ENCODE results near the gene RNLS. TPM values are rescaled to one million over a fixed set of nuclear protein-coding genes. Genes with fewer than 3 reads are reported as not detected.

RNLS gene
- total RNA-seq, 1 experiment from 2014 or later, result not detected

GRCh38 chr10:88545359-88545758 lies 37.8 kb downstream of the RNLS start:
- Histone ChIP-seq H3K4me3 (replicated peaks in 1 of 2; ENCODE audit: low read depth in 1 of 2, low read length in 2 of 2) (no peak overlapping the region), H4K20me1 (ENCODE audit: insufficient read depth) (no peaks in the 10 kb centered on the region), H3K9ac (ENCODE audit: low read length) (no peak overlapping the region), H3K4me1 (ENCODE audit: control insufficient read depth in 1 of 2, insufficient read depth in 2 of 2, low read length in 2 of 2) (no peaks in the 10 kb centered on the region), H3K27ac (ENCODE audit: low read depth, low read length) (no peak overlapping the region), H3K27me3 (ENCODE audit: insufficient read depth, low read length) (no peaks in the 10 kb centered on the region), H3K9me3 (ENCODE audit: control insufficient read depth in 1 of 2, insufficient read depth in 1 of 2, low read depth in 1 of 2, low read length in 2 of 2) (no peaks in the 10 kb centered on the region), H3K9me2 (ENCODE audit: insufficient read depth) (no peaks in the 10 kb centered on the region), H2AFZ (ENCODE audit: low read depth, low read length, poor library complexity, severe bottlenecking) (no peak overlapping the region), H3K4me2 (ENCODE audit: low read length) (no peak overlapping the region), H3K79me2 (ENCODE audit: insufficient read depth, low read length) (no peaks in the 10 kb centered on the region), H3K36me3 (ENCODE audit: control insufficient read depth in 1 of 2, insufficient read depth in 2 of 2, low read length in 2 of 2) (no peaks in the 10 kb centered on the region)
- DNase-seq (ENCODE audit: low read depth, low spot score), result no peak
- intact Hi-C loops (cut with micrococcal nuclease), result no loop called here
- ChIA-PET RAD21 (ENCODE audit: low non-redundant PET in 1 of 2, low total read pairs in 2 of 2, uncharacterized antibody in 2 of 2, unreplicated experiment in 2 of 2) (no interaction called here), CTCF (no interaction called here), POLR2A (no interaction called here)
- ATAC-seq, result no peak
- TF ChIP-seq ZFX (IDR thresholded peaks at IDR 0.05), result no peak
- no peak for TF ChIP-seq ATF3 (IDR thresholded peaks at IDR 0.05)
- no peak for TF ChIP-seq SRF (IDR thresholded peaks at IDR 0.05; ENCODE audit: low read depth)
- TF ChIP-seq POLR2AphosphoS5 (IDR thresholded peaks at IDR 0.05; ENCODE audit: low read depth, low read length), result no peak
- BruUV-seq (replicated peaks), result no TSS peak

GRCh38 chr10:88544140-88544870 lies 38.8 kb downstream of the RNLS start:
- DNase-seq (ENCODE audit: low read depth, low spot score) (no peak), ATAC-seq (no peak)
- ChIA-PET RAD21 (ENCODE audit: low non-redundant PET in 1 of 2, low total read pairs in 2 of 2, uncharacterized antibody in 2 of 2, unreplicated experiment in 2 of 2) (no interaction called here), POLR2A (no interaction called here), CTCF (no interaction called here)
- Histone ChIP-seq H3K9me3 (ENCODE audit: control insufficient read depth in 1 of 2, insufficient read depth in 1 of 2, low read depth in 1 of 2, low read length in 2 of 2) (no peaks in the 10 kb centered on the region), H3K9me2 (ENCODE audit: insufficient read depth) (no peaks in the 10 kb centered on the region), H3K27me3 (ENCODE audit: insufficient read depth, low read length) (no peaks in the 10 kb centered on the region), H3K79me2 (ENCODE audit: insufficient read depth, low read length) (no peaks in the 10 kb centered on the region), H4K20me1 (ENCODE audit: insufficient read depth) (no peaks in the 10 kb centered on the region), H3K4me2 (ENCODE audit: low read length) (no peak overlapping the region), H3K27ac (ENCODE audit: low read depth, low read length) (no peak overlapping the region), H3K4me1 (ENCODE audit: control insufficient read depth in 1 of 2, insufficient read depth in 2 of 2, low read length in 2 of 2) (no peaks in the 10 kb centered on the region), H3K36me3 (ENCODE audit: control insufficient read depth in 1 of 2, insufficient read depth in 2 of 2, low read length in 2 of 2) (no peaks in the 10 kb centered on the region), H3K4me3 (replicated peaks in 1 of 2; ENCODE audit: low read depth in 1 of 2, low read length in 2 of 2) (no peak overlapping the region), H3K9ac (ENCODE audit: low read length) (no peak overlapping the region), H2AFZ (ENCODE audit: low read depth, low read length, poor library complexity, severe bottlenecking) (peak overlapping the region; percentile 35)
- intact Hi-C loops (cut with micrococcal nuclease), result no loop called here
- TF ChIP-seq SRF (IDR thresholded peaks at IDR 0.05; ENCODE audit: low read depth) (no peak), ZFX (IDR thresholded peaks at IDR 0.05) (no peak), EZH2phosphoT487 (IDR thresholded peaks at IDR 0.05; ENCODE audit: borderline replicate concordance) (no peak), REST (IDR thresholded peaks at IDR 0.05; ENCODE audit: low read depth) (no peak), POLR2AphosphoS5 (IDR thresholded peaks at IDR 0.05; ENCODE audit: low read depth, low read length) (no peak), CBX3 (IDR thresholded peaks at IDR 0.05; ENCODE audit: low read depth) (no peak), EZH2 (IDR thresholded peaks at IDR 0.05) (no peak), JUND (IDR thresholded peaks at IDR 0.05) (no peak), POLR2A (IDR thresholded peaks at IDR 0.05; ENCODE audit: borderline replicate concordance, extremely low read depth, insufficient read depth, insufficient read length) (no peak)
- no TSS peak for BruUV-seq (replicated peaks)

All from HCT116 (cell line).